Neural cell (in vitro differentiated cells): Measurements from ENCODE around the gene SDK1. TPM values are rescaled to one million over a fixed set of nuclear protein-coding genes. Genes with fewer than 3 reads are reported as not detected.

Experiments used
- H2AFZ ChIP-seq: fragments of 200-600, 300-800 bp; sonication (generic), shearing (Covaris generic); 2 replicates; pipeline ENCODE4 v1.6.0; 2014; ENCODE audit warnings: low read depth, mild to moderate bottlenecking, antibody characterized with exemption, low read length, moderate library complexity
- H3F3A ChIP-seq: fragments of 200-600 bp; shearing (Covaris generic); 2 replicates; pipeline ENCODE4 v1.6.1; 2016; ENCODE audit warnings: mild to moderate bottlenecking, moderate library complexity, mixed read lengths, antibody characterized with exemption, low read length; ENCODE audit not compliant: insufficient read depth, poor library complexity, severe bottlenecking
- H3K27ac ChIP-seq: fragments of 200-600, 300-800 bp; sonication (generic), shearing (Covaris generic); 2 replicates; pipeline ENCODE4 v1.5.1; 2014; ENCODE audit warnings: mild to moderate bottlenecking, low read length, moderate library complexity
- H3K27me3 ChIP-seq: fragments of 300-800, 200-600 bp; sonication (generic), shearing (Covaris generic); 2 replicates; pipeline ENCODE4 v1.6.0; 2014; ENCODE audit warnings: mild to moderate bottlenecking, low read depth, low read length, moderate library complexity; ENCODE audit not compliant: insufficient read depth
- H3K36me3 ChIP-seq: fragments of 300-800, 200-600 bp; sonication (generic), shearing (Covaris generic); 2 replicates; pipeline ENCODE4 v1.5.1; 2014; ENCODE audit warnings: mild to moderate bottlenecking, antibody characterized with exemption, low read length, moderate library complexity; ENCODE audit not compliant: insufficient read depth
- H3K4me2 ChIP-seq: fragments of 300-800, 200-600 bp; sonication (generic), shearing (Covaris generic); 2 replicates; pipeline ENCODE4 v1.6.0; 2014; ENCODE audit warnings: mild to moderate bottlenecking, low read length
- H3K4me3 ChIP-seq: fragments of 300-800, 200-600 bp; sonication (generic), shearing (Covaris generic); 2 replicates; pipeline ENCODE4 v1.5.1; 2014; ENCODE audit warnings: mild to moderate bottlenecking, low read length, moderate library complexity
- H3K79me2 ChIP-seq: fragments of 200-600 bp; shearing (Covaris generic); replicated peaks from 2 replicates; pipeline ENCODE4 v1.6.0; 2014; ENCODE audit warnings: mild to moderate bottlenecking, low read length, moderate library complexity; ENCODE audit not compliant: insufficient read depth
- H3K9ac ChIP-seq: fragments of 300-800, 200-600 bp; sonication (generic), shearing (Covaris generic); 2 replicates; pipeline ENCODE4 v1.6.1; 2016; ENCODE audit warnings: mild to moderate bottlenecking, low read length, mixed read lengths
- H3K9me2 ChIP-seq: fragments of 200-600 bp; shearing (Covaris generic); 2 replicates; pipeline ENCODE4 v1.6.1; 2016; ENCODE audit warnings: mild to moderate bottlenecking, low read length, mixed read lengths; ENCODE audit not compliant: insufficient read depth
- H3K9me3 ChIP-seq: fragments of 200-600, 300-800 bp; sonication (generic), shearing (Covaris generic); 2 replicates; pipeline ENCODE4 v1.6.1; 2016; ENCODE audit warnings: mild to moderate bottlenecking, mixed run types, low read length, moderate library complexity, mixed read lengths
- H4K20me1 ChIP-seq: fragments of 200-600 bp; shearing (Covaris generic); 2 replicates; pipeline ENCODE4 v1.6.1; 2016; ENCODE audit warnings: mild to moderate bottlenecking, mixed run types; ENCODE audit not compliant: insufficient read depth
- CTCF ChIP-seq: fragments of 450-650 bp; IDR thresholded peaks from 2 replicates; pipeline ENCODE4 v1.5.1; 2014; ENCODE audit warnings: antibody characterized with exemption, mild to moderate bottlenecking, moderate library complexity; ENCODE audit not compliant: poor library complexity, severe bottlenecking
- EP300 ChIP-seq: fragments of 450-650 bp; conservative IDR thresholded peaks from 2 replicates; pipeline ENCODE4 v1.6.1; 2014; ENCODE audit warnings: antibody characterized with exemption, mild to moderate bottlenecking, moderate library complexity; ENCODE audit not compliant: poor library complexity, severe bottlenecking
- EZH2 ChIP-seq: fragments of 200-600, 300-800 bp; shearing (Covaris generic), sonication (generic); IDR thresholded peaks from 2 replicates; pipeline ENCODE4 v1.6.1; 2014; ENCODE audit warnings: antibody characterized with exemption, low read length, borderline replicate concordance, mild to moderate bottlenecking; ENCODE audit not compliant: insufficient read depth, poor library complexity, severe bottlenecking
- MXI1 ChIP-seq: fragments of 450-650 bp; conservative IDR thresholded peaks from 2 replicates; pipeline ENCODE4 v1.6.1; 2014; ENCODE audit warnings: antibody characterized with exemption, mild to moderate bottlenecking; ENCODE audit not compliant: poor library complexity, severe bottlenecking
- POLR2AphosphoS5 ChIP-seq: IDR thresholded peaks from 2 replicates; pipeline ENCODE4 v1.6.1; 2012
- RAD21 ChIP-seq: fragments of 450-650 bp; conservative IDR thresholded peaks from 2 replicates; pipeline ENCODE4 v1.6.1; 2014; ENCODE audit warnings: antibody characterized with exemption, mild to moderate bottlenecking, moderate library complexity
- REST ChIP-seq: IDR thresholded peaks from 2 replicates; pipeline ENCODE4 v1.6.1; 2012; ENCODE audit warnings: borderline replicate concordance
- SMC3 ChIP-seq: fragments of 450-650 bp; conservative IDR thresholded peaks from 2 replicates; pipeline ENCODE4 v1.6.1; 2014; ENCODE audit warnings: antibody characterized with exemption, mild to moderate bottlenecking, moderate library complexity; ENCODE audit not compliant: poor library complexity
- TAF1 ChIP-seq: IDR thresholded peaks from 2 replicates; pipeline ENCODE4 v1.6.1; 2012; ENCODE audit warnings: low read depth
- polyA plus RNA-seq: library from polyadenylated mRNA; depleted of rRNA; stranded (reverse); fragments of >200 nt; gene quantifications from 2 replicates; pipeline ENCODE4 v1.2.3, GENCODE V29; 2014

The SDK1 gene
- polyA plus RNA-seq, 1 donor from 2014 or later, result 2.7 TPM

GRCh38 chr7:3657206-3657605 lies 356.2 kb downstream of the SDK1 start:
- H3K9me2 ChIP-seq, result no peaks in the 10 kb centered on the region
- no peaks in the 10 kb centered on the region for H3K36me3 ChIP-seq
- H4K20me1 ChIP-seq, result no peaks in the 10 kb centered on the region
- no peaks in the 10 kb centered on the region for H3K27me3 ChIP-seq
- H2AFZ ChIP-seq, result no peak overlapping the region
- H3K79me2 ChIP-seq, result no peaks in the 10 kb centered on the region
- H3K27ac ChIP-seq, result no peak overlapping the region
- H3K9ac ChIP-seq, result no peak overlapping the region
- H3K4me2 ChIP-seq, result no peak overlapping the region
- no peak overlapping the region for H3K4me3 ChIP-seq
- no peaks in the 10 kb centered on the region for H3F3A ChIP-seq
- TF ChIP-seq TAF1 (no peak), MXI1 (no peak), POLR2AphosphoS5 (no peak), REST (no peak), EP300 (no peak), CTCF (no peak), EZH2 (no peak), RAD21 (no peak), SMC3 (no peak)
- H3K9me3 ChIP-seq, result no peaks in the 10 kb centered on the region

GRCh38 chr7:3668743-3669142 lies 367.7 kb downstream of the SDK1 start:
- no peak for TF ChIP-seq POLR2AphosphoS5
- no peak for TF ChIP-seq EP300
- Histone ChIP-seq H3K4me3 (no peak overlapping the region), H3K27me3 (no peaks in the 10 kb centered on the region), H2AFZ (no peak overlapping the region), H3K9me2 (no peaks in the 10 kb centered on the region), H3K4me2 (no peak overlapping the region), H3F3A (no peaks in the 10 kb centered on the region), H3K9ac (no peak overlapping the region), H3K27ac (no peak overlapping the region), H3K79me2 (no peaks in the 10 kb centered on the region), H3K9me3 (no peaks in the 10 kb centered on the region), H3K36me3 (no peaks in the 10 kb centered on the region), H4K20me1 (no peaks in the 10 kb centered on the region)

- Histone ChIP-seq H3K79me2 (no peaks in the 10 kb centered on the region), H3K36me3 (no peaks in the 10 kb centered on the region), H3K9me3 (no peaks in the 10 kb centered on the region), H3K27ac (no peak overlapping the region), H3K4me2 (no peak overlapping the region), H3K27me3 (no peaks in the 10 kb centered on the region), H3K4me3 (no peak overlapping the region), H3K9me2 (no peaks in the 10 kb centered on the region), H4K20me1 (no peaks in the 10 kb centered on the region), H3F3A (no peaks in the 10 kb centered on the region), H2AFZ (no peak overlapping the region), H3K9ac (no peak overlapping the region)
- TF ChIP-seq MXI1, result no peak
- TF ChIP-seq RAD21, result no peak
- no peak for TF ChIP-seq EP300
- no peak for TF ChIP-seq EZH2
- no peak for TF ChIP-seq SMC3
- TF ChIP-seq REST, result no peak
- no peak for TF ChIP-seq CTCF
- no peak for TF ChIP-seq POLR2AphosphoS5
- no peak for TF ChIP-seq TAF1
Measured at GRCh38 chr7:3670898-3671297, 369.8 kb downstream of the SDK1 start.
